Measurements from ENCODE around the gene RASSF1. TPM values are rescaled to one million over a fixed set of nuclear protein-coding genes. Genes with fewer than 3 reads are reported as not detected.

The RASSF1 gene, protein sequence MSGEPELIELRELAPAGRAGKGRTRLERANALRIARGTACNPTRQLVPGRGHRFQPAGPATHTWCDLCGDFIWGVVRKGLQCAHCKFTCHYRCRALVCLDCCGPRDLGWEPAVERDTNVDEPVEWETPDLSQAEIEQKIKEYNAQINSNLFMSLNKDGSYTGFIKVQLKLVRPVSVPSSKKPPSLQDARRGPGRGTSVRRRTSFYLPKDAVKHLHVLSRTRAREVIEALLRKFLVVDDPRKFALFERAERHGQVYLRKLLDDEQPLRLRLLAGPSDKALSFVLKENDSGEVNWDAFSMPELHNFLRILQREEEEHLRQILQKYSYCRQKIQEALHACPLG
- total RNA-seq (28.9 TPM), polyA plus RNA-seq (ENCODE audit: insufficient read depth, low read depth, low replicate concordance) (19.1 TPM)
- long read RNA-seq, donor 1, transcript RASSF1-201 (5 exons, 1,757 nt), result major isoform, 6 of 6 reads
- long read RNA-seq, donor 1, partial matches to known transcripts, result 0 of 6 reads
- long read RNA-seq, donor 1, other reads (novel, unspliced or antisense), result 0 of 6 reads
- long read RNA-seq, donor 2, partial matches to known transcripts, result 7 of 9 reads
- long read RNA-seq, donor 2, other reads (novel, unspliced or antisense), result 0 of 9 reads
- long read RNA-seq, donor 3, partial matches to known transcripts, result 0 of 4 reads
- long read RNA-seq, donor 3, other reads (novel, unspliced or antisense), result 0 of 4 reads
- long read RNA-seq, donor 4, partial matches to known transcripts, result 0 of 3 reads
- long read RNA-seq, donor 4, other reads (novel, unspliced or antisense), result 0 of 3 reads
- long read RNA-seq, donor 5, result 0 reads
- long read RNA-seq, donor 6, partial matches to known transcripts, result 0 of 3 reads
- long read RNA-seq, donor 6, other reads (novel, unspliced or antisense), result 0 of 3 reads
- long read RNA-seq, donor 7, transcript RASSF1-201 (5 exons, 1,757 nt), result major isoform, 25 of 40 reads
- long read RNA-seq, donor 7, partial matches to known transcripts, result 5 of 40 reads
- long read RNA-seq, donor 7, other reads (novel, unspliced or antisense), result 6 of 40 reads
- long read RNA-seq, donor 8, transcript RASSF1-201 (5 exons, 1,757 nt), result major isoform, 9 of 18 reads
- long read RNA-seq, donor 8, partial matches to known transcripts, result 9 of 18 reads
- long read RNA-seq, donor 8, other reads (novel, unspliced or antisense), result 0 of 18 reads
- long read RNA-seq, donor 9, partial matches to known transcripts, result 0 of 2 reads
- long read RNA-seq, donor 9, other reads (novel, unspliced or antisense), result 0 of 2 reads
- long read RNA-seq, donor 10, transcript RASSF1-201 (5 exons, 1,757 nt), result major isoform, 14 of 17 reads
- long read RNA-seq, donor 10, partial matches to known transcripts, result 0 of 17 reads
- long read RNA-seq, donor 10, other reads (novel, unspliced or antisense), result 0 of 17 reads

DNA sequence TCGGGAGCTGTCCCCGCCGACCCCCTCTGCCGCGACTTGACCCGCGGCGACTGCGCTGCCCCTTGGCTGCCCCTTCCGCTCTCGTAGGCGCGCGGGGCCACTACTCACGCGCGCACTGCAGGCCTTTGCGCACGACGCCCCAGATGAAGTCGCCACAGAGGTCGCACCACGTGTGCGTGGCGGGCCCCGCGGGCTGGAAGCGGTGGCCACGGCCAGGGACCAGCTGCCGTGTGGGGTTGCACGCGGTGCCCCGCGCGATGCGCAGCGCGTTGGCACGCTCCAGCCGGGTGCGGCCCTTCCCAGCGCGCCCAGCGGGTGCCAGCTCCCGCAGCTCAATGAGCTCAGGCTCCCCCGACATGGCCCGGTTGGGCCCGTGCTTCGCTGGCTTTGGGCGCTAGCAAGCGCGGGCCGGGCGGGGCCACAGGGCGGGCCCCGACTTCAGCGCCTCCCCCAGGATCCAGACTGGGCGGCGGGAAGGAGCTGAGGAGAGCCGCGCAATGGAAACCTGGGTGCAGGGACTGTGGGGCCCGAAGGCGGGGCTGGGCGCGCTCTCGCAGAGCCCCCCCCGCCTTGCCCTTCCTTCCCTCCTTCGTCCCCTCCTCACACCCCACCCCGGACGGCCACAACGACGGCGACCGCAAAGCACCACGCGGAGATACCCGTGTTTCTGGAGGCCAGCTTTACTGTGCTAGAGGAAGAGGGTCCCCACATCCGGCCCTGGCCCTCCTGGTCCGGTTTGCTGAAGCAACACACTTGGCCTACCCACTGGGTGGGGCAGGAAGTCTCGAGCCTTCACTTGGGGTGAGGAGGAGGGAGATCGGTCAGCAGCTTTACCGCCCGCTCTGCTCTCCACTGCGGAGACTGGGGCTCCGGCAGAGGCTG is at the start of gene RASSF1:
TSS of gene RASSF1 (minus strand) at position 389 of the 882 bp plus-strand sequence. CDS start at position 358, 31 bp downstream.
- FAIRE-seq (no peak), DNase-seq (peak; percentile 23 to 91 (median 64))
- Histone ChIP-seq H3K4me3 (ENCODE audit: low read length in 3 of 3) (peak within 1 kb of the TSS; percentile 21 to 47 (median 36)), H3K9ac (ENCODE audit: low read length in 3 of 3) (no peak within 1 kb of the TSS), H3K36me3 (ENCODE audit: control insufficient read depth in 2 of 3, insufficient read depth in 3 of 3, low read length in 3 of 3) (no peaks in the 10 kb centered on the region), H3K4me1 (ENCODE audit: control insufficient read depth in 2 of 3, insufficient read depth in 2 of 3, low read depth in 1 of 3, low read length in 3 of 3) (peaks cover 2 to 20% (median 11%) of the 10 kb centered on the region in 3 donors), H3K9me3 (ENCODE audit: control insufficient read depth in 2 of 3, insufficient read depth in 1 of 3, low read length in 3 of 3) (no peaks in the 10 kb centered on the region), H3K27ac (ENCODE audit: low read depth in 2 of 2, low read length in 2 of 2) (peak within 1 kb of the TSS; percentile 61 to 75), H3K27me3 (ENCODE audit: control insufficient read depth, insufficient read depth, low read length) (no peaks in the 10 kb centered on the region)
- TF ChIP-seq, protein P1, sequence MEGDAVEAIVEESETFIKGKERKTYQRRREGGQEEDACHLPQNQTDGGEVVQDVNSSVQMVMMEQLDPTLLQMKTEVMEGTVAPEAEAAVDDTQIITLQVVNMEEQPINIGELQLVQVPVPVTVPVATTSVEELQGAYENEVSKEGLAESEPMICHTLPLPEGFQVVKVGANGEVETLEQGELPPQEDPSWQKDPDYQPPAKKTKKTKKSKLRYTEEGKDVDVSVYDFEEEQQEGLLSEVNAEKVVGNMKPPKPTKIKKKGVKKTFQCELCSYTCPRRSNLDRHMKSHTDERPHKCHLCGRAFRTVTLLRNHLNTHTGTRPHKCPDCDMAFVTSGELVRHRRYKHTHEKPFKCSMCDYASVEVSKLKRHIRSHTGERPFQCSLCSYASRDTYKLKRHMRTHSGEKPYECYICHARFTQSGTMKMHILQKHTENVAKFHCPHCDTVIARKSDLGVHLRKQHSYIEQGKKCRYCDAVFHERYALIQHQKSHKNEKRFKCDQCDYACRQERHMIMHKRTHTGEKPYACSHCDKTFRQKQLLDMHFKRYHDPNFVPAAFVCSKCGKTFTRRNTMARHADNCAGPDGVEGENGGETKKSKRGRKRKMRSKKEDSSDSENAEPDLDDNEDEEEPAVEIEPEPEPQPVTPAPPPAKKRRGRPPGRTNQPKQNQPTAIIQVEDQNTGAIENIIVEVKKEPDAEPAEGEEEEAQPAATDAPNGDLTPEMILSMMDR (IDR thresholded peaks at IDR 0.05; ENCODE audit: borderline replicate concordance, extremely low read depth, insufficient read depth), result no peak
- intact Hi-C loops (cut with DNase I), result no loop called here

DNA sequence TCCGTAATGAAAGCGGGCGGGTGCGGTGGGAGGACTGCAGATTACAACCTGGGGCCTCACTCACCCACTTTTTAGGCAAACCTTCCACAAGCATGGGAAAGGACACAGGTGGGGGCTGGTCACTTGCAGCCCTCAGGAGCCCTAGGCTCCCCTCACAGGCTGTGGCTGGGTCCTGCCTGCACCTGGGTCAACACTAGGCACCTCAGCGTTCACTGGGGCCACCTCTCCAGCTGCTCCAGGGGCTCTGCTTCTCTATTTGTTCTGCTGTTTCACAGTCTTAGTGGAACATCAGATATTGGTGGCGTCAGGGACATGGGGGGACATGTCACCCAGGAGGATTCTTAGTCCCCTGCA is 48.8 kb upstream of the RASSF1 start:
- Histone ChIP-seq H3K4me3 (ENCODE audit: low read length in 3 of 3) (no peak overlapping the region), H3K9ac (ENCODE audit: low read length in 3 of 3) (no peak overlapping the region), H3K36me3 (ENCODE audit: control insufficient read depth in 2 of 3, insufficient read depth in 3 of 3, low read length in 3 of 3) (no peaks in the 10 kb centered on the region), H3K9me3 (ENCODE audit: control insufficient read depth in 2 of 3, insufficient read depth in 1 of 3, low read length in 3 of 3) (no peaks in the 10 kb centered on the region), H3K27ac (ENCODE audit: low read depth in 2 of 2, low read length in 2 of 2) (no peak overlapping the region), H3K27me3 (ENCODE audit: control insufficient read depth, insufficient read depth, low read length) (no peaks in the 10 kb centered on the region), H3K4me1 (ENCODE audit: control insufficient read depth in 2 of 3, insufficient read depth in 2 of 3, low read depth in 1 of 3, low read length in 3 of 3) (peaks cover 0 to 5% (median 0%) of the 10 kb centered on the region in 3 donors)
- intact Hi-C loops (cut with DNase I), result no loop called here
- TF ChIP-seq, protein P1 (IDR thresholded peaks at IDR 0.05; ENCODE audit: borderline replicate concordance, extremely low read depth, insufficient read depth), result no peak
- FAIRE-seq (no peak), DNase-seq (no peak)

All from kidney (tissue), 22 donors.